T-helper 1 cell treated with Interleukin-12 subunit alpha and Interleukin-12 subunit beta and Interleukin-4 antibody, amounts not matched to agents 30 μg/mL and 1 μg/mL, for 36 hours (primary cell): ENCODE data around the gene POLG.

Experiments
- H3K27ac Mint-ChIP-seq: one replicate; pipeline ENCODE4 v1.8.0; 2021; ENCODE audit warnings: mild to moderate bottlenecking, mixed read lengths
- H3K27me3 Mint-ChIP-seq: one replicate; pipeline ENCODE4 v1.8.0; 2021; ENCODE audit warnings: low read depth, mixed read lengths
- H3K36me3 Mint-ChIP-seq: one replicate; pipeline ENCODE4 v1.8.0; 2021; ENCODE audit warnings: low read depth, mixed read lengths
- H3K4me1 Mint-ChIP-seq: one replicate; pipeline ENCODE4 v1.8.0; 2021; ENCODE audit warnings: low read depth, mixed read lengths
- H3K4me3 Mint-ChIP-seq: one replicate; pipeline ENCODE4 v1.8.0; 2021; ENCODE audit warnings: mild to moderate bottlenecking, moderate library complexity, mixed read lengths
- H3K9me3 Mint-ChIP-seq: one replicate; pipeline ENCODE4 v1.8.0; 2021; ENCODE audit warnings: mixed read lengths

The POLG gene

GRCh38 chr15:89334510-89335297 is at the start of gene POLG:
POLG (minus strand) TSS chr15:89334824; CDS start chr15:89333754, 1,070 bp downstream.
- H3K9me3 Mint-ChIP-seq, result no peaks in the 10 kb centered on the region
- peaks cover 6% of the 10 kb centered on the region for H3K27me3 Mint-ChIP-seq
- peaks cover 44% of the 10 kb centered on the region for H3K4me1 Mint-ChIP-seq
- peaks cover 35% of the 10 kb centered on the region for H3K36me3 Mint-ChIP-seq
- peak within 1 kb of the TSS; percentile 85 for H3K4me3 Mint-ChIP-seq
- H3K27ac Mint-ChIP-seq, result peak within 1 kb of the TSS; percentile 97

GRCh38 chr15:89384176-89384604 is 49.6 kb upstream of the POLG start:
- Mint-ChIP-seq H3K27ac (no peak overlapping the region), H3K9me3 (no peaks in the 10 kb centered on the region), H3K27me3 (peaks cover 50% of the 10 kb centered on the region), H3K36me3 (no peaks in the 10 kb centered on the region), H3K4me1 (no peaks in the 10 kb centered on the region), H3K4me3 (no peak overlapping the region)

- Mint-ChIP-seq H3K9me3 (no peaks in the 10 kb centered on the region), H3K4me1 (no peaks in the 10 kb centered on the region), H3K27ac (no peak overlapping the region), H3K36me3 (no peaks in the 10 kb centered on the region), H3K27me3 (peaks cover 45% of the 10 kb centered on the region), H3K4me3 (no peak overlapping the region)
Measured at GRCh38 chr15:89383365-89384175, 48.9 kb upstream of the POLG start.

- Mint-ChIP-seq H3K9me3 (no peaks in the 10 kb centered on the region), H3K4me3 (no peak overlapping the region), H3K27ac (no peak overlapping the region), H3K4me1 (no peaks in the 10 kb centered on the region), H3K36me3 (no peaks in the 10 kb centered on the region), H3K27me3 (peaks cover 60% of the 10 kb centered on the region)
Measured at GRCh38 chr15:89381888-89382686, 47.5 kb upstream of the POLG start.

- Mint-ChIP-seq H3K36me3 (no peaks in the 10 kb centered on the region), H3K9me3 (no peaks in the 10 kb centered on the region), H3K4me1 (no peaks in the 10 kb centered on the region), H3K27ac (no peak overlapping the region), H3K27me3 (peaks cover 67% of the 10 kb centered on the region), H3K4me3 (no peak overlapping the region)
Measured at GRCh38 chr15:89381331-89381730, 46.7 kb upstream of the POLG start.

GRCh38 chr15:89379818-89380217 is 45.2 kb upstream of the POLG start:
- H3K9me3 Mint-ChIP-seq, result no peaks in the 10 kb centered on the region
- no peaks in the 10 kb centered on the region for H3K4me1 Mint-ChIP-seq
- H3K36me3 Mint-ChIP-seq, result no peaks in the 10 kb centered on the region
- peak overlapping the region; percentile 57 for H3K27ac Mint-ChIP-seq
- no peak overlapping the region for H3K4me3 Mint-ChIP-seq
- H3K27me3 Mint-ChIP-seq, result peaks cover 82% of the 10 kb centered on the region

- Mint-ChIP-seq H3K27ac (no peak overlapping the region), H3K27me3 (peaks cover 84% of the 10 kb centered on the region), H3K36me3 (no peaks in the 10 kb centered on the region), H3K4me1 (no peaks in the 10 kb centered on the region), H3K4me3 (no peak overlapping the region), H3K9me3 (no peaks in the 10 kb centered on the region)
Measured at GRCh38 chr15:89379251-89379695, 44.6 kb upstream of the POLG start.

GRCh38 chr15:89378296-89379151 is 43.9 kb upstream of the POLG start:
- H3K27ac Mint-ChIP-seq, result peak overlapping the region; percentile 41
- H3K27me3 Mint-ChIP-seq, result peaks cover 91% of the 10 kb centered on the region
- H3K4me1 Mint-ChIP-seq, result no peaks in the 10 kb centered on the region
- no peak overlapping the region for H3K4me3 Mint-ChIP-seq
- no peaks in the 10 kb centered on the region for H3K36me3 Mint-ChIP-seq
- no peaks in the 10 kb centered on the region for H3K9me3 Mint-ChIP-seq

- Mint-ChIP-seq H3K9me3 (no peaks in the 10 kb centered on the region), H3K36me3 (no peaks in the 10 kb centered on the region), H3K27me3 (peaks cover 89% of the 10 kb centered on the region), H3K27ac (no peak overlapping the region), H3K4me1 (no peaks in the 10 kb centered on the region), H3K4me3 (no peak overlapping the region)
Measured at GRCh38 chr15:89377842-89378295, 43.2 kb upstream of the POLG start.

GRCh38 chr15:89377024-89377841 is 42.6 kb upstream of the POLG start:
- Mint-ChIP-seq H3K4me3 (no peak overlapping the region), H3K36me3 (peaks cover under 1% of the 10 kb centered on the region), H3K4me1 (no peaks in the 10 kb centered on the region), H3K27me3 (peaks cover 87% of the 10 kb centered on the region), H3K9me3 (no peaks in the 10 kb centered on the region), H3K27ac (no peak overlapping the region)

- H3K4me3 Mint-ChIP-seq, result no peak overlapping the region
- peaks cover 2% of the 10 kb centered on the region for H3K36me3 Mint-ChIP-seq
Measured at GRCh38 chr15:89376388-89376787, 41.8 kb upstream of the POLG start.

GRCh38 chr15:89375093-89376005 is 40.7 kb upstream of the POLG start:
- Mint-ChIP-seq H3K4me3 (no peak overlapping the region), H3K36me3 (peaks cover 2% of the 10 kb centered on the region), H3K27me3 (peaks cover 82% of the 10 kb centered on the region), H3K9me3 (no peaks in the 10 kb centered on the region), H3K27ac (no peak overlapping the region), H3K4me1 (no peaks in the 10 kb centered on the region)

More at GRCh38 chr15:89376388-89376787, 41.8 kb upstream of the POLG start:
- Mint-ChIP-seq H3K27ac (no peak overlapping the region), H3K9me3 (no peaks in the 10 kb centered on the region), H3K27me3 (peaks cover 85% of the 10 kb centered on the region), H3K4me1 (no peaks in the 10 kb centered on the region)
